ENCODE data around the gene ATP6V1C2.
"Not testable (repeated sequence)": the region's sequence is repeated elsewhere in the genome, so short reads cannot be mapped to it uniquely, and the experiment has no call there.

ATP6V1C2 gene

DNA sequence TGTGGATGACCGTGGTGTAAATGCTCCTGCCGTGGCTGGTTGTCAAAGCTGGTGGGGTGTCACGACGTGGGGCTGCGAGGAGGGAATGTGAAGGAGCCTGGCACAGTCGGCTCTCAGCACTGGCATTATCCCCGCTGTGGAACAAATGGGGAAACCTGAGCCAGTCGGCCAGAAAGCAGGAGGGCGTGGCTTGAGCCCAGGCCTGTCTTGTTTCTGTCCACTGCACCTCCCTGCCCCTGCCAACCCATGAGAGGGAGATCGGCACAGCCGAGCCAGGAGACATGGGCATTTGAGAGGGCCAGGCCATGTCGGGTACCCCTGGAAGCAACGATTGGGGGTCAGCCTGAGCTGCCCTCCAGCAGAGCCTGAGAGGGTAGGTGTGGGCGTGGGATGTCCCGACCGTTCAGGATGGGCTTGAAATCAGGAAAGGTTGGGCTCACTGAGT, 46.7 kb downstream of the ATP6V1C2 start:
- no peak for DNase-seq (ENCODE audit: low read depth in 3 of 3)

DNA sequence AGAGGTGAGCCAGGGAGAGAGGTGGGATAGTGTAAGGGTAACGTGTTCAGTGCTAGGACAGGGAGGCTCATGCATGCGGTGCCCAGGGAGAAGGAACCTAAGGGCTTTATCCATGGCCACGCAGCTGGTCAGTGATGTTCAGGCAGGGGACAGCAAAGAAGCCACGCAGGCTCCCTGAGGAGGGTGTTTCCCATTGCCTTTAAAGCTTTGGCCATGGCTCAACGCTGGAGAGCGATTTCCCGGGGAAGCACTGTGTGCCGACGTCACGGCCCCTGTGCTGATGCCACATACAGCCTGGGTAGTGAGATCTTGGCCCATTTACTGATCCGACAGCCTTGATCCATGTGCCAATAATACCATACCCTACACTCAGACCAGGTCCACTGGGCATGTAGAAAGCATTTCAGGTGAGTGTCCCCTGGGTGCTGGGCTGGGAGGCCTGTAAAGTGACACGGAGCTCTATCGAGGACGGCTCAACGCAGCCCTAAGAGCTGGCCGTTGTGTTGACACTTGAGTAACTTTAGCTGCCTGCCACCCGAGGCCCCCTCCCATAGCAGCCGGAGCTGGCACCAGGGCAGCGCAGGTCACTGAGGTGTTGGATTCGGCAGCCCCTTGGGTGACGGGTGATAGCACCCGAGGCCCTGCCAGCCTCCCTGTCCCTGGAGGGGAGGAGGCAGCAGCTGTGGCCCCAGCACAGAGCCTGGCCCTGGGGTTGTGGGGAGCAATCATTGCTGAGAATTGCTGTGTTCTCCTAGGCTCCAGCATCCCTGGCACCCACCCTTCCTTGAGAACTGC, 49.7 kb downstream of the ATP6V1C2 start:
- no peak for DNase-seq (ENCODE audit: low read depth in 3 of 3)

DNA sequence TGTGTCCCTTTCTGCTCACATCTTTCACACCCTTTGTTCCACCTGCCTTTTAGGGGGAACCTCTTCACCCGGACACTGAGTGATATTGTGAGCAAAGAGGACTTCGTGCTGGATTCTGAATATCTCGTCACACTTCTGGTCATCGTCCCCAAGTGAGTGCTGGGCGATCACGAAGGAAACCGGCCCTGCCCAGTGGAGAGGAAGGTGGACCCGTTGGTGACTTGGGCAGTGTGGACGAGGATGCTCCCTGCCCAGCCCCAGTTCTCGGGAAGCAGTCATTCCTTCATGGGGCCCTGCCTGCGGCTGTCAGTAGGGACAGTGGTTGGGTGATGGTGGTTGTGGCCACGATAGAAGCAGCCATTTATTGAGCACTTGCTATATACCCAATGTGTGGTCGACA, 50.4 kb downstream of the ATP6V1C2 start:
- no peak for DNase-seq (ENCODE audit: low read depth in 3 of 3)

DNA sequence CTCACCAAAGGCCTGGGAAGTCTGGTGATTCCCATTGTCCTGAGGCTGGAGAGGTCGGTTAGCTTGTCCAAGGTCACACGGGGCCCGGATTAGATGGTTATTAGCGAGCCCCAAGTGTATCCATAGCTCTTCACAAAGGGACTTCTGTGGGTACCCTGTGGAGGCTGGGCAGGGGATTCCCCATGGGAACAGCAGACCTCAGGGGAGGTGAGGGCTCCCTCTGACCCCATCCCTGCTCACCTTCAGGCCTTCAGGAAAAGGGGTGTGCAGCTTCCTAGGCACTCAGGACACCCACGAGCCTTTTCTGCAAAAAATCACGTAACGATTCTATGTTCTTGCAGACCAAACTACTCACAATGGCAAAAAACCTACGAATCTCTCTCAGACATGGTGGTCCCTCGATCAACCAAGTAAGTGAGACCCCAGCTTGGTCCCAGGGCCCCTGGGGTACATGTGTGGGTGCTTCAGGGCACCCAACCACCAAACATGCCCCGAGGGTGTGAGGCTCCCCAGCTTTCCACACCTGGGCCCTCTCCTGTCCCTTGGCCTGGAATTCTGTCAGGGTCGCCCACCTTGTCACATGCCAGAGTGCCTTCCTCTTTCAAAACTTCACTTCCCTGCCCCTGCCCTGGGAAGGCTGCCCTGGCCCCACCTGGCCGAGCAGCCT, 50.9 kb downstream of the ATP6V1C2 start:
- no peak for DNase-seq (ENCODE audit: low read depth in 3 of 3)

DNA sequence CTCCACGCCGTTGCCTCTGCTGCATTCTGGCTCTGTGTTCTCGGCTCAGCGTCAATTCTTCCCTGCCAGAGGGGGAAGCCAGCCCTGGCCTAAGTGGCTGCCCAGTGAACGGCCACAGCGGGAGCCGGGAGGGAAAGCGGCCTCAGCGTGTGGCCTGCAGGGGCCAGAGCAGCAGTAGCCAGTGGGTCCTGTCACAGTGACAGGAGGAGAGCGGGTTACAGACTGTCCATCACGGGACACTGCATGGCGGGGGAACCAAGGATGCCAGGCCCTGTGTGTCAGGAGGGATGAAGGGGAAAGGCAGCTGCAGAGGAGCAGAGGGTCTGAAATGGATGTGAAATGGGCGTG, 51.4 kb downstream of the ATP6V1C2 start:
- DNase-seq (ENCODE audit: low read depth in 3 of 3) = no peak

DNA sequence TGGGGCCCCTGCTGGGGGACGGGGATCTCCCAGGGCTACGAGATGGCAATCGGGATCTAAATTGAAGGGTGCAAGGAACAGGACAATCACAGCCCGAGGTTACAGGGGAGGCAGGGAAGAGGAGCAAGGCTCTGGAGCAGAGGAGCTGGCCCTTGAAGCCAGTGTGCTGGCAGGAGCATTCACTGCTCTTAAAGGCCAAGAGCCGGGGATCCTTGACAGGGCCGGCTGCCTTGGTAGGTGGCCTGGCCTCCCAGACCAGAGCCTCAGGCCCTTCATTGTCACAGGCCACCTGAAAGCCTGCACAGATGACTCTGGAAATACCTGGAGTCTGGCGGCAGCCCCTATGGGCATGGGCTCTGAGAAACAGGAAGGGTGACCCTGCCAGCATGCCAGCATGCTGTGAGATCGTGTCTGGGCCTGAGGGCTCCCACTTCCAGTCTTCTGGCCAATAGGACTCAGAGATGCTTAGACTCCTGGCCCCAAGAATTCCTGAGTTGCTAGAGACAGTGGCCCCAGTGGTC, 52.5 kb downstream of the ATP6V1C2 start:
- no peak for DNase-seq (ENCODE audit: low read depth in 3 of 3)

DNA sequence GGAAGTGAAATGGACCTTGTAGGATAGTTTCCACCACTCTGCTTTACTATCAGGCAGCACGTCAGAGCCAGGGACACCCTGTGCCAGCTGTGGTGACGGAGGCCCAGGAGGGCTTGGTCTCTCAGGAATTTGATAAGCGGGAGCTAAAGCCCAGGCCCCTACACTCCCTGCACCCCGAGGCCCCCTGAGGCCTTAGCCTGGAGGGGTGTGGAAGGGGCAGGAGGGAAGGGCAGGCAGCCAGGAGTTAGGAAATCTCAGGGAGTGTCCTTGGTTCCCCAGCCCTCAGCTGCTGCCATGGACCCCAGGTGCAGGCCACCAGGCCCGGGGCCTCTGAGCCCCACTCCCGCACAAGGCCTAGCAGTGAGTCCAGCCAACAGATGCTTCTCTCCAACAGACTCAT, 53.0 kb downstream of the ATP6V1C2 start:
- DNase-seq (ENCODE audit: low read depth in 3 of 3) = no peak

DNA sequence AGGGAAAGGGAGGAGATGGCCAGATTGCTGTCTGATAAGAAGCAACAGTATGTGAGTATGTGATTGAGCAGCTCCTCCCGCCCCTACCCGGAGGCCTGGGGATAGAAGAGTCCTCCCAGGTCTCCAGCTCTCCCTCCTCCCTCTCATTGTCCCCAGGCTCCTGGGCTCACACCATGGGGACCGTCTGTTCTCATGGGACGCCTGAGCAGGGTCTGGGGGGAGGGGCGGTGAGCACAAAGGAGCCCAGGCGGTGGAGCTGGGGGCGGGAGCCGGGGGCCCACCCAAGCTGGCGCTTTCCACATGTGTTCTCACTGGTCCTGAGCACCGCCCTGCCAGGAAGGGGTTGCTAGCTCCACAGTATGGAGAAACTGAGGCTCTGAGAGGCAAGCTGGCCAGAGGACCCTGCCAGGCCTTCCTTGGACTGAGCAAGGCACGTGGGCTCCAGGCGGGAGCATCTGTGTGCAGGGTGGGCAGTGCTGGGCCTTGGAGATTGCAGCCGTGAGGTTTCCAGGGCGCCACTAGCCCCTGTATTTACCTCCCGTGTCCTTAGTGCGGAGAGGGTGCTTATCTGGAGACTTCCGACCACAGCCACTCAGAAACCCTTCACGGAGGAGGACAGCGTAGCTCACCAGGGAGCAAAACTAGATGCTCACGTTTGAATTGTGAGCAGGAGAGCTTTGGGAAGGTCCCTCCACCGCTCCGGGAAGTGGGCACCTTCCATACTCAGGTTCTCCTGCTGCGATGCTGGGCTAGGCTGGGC, 53.8 kb downstream of the ATP6V1C2 start:
- DNase-seq (ENCODE audit: low read depth in 3 of 3) = no peak

DNA sequence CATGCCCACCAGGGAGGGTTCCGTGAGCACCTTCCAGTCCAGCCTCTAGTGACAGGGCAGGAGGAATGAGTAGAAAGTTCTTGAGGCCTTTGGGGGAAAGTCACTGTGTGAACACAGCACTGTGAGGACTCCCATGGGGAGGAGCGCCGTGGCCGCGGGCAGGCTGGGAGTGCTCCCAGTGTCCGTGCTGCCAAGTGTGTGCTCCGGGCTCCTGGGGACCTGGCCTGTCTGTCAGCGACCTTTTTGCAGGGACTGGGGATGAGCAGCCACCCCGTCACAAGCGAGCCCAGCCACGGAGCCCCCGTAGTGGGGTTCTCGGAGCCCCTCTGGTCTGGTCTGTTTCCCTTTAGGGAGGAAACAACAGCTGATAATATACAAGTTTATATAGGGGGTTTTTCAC, 54.4 kb downstream of the ATP6V1C2 start:
- DNase-seq (ENCODE audit: low read depth in 3 of 3) = no peak

DNA sequence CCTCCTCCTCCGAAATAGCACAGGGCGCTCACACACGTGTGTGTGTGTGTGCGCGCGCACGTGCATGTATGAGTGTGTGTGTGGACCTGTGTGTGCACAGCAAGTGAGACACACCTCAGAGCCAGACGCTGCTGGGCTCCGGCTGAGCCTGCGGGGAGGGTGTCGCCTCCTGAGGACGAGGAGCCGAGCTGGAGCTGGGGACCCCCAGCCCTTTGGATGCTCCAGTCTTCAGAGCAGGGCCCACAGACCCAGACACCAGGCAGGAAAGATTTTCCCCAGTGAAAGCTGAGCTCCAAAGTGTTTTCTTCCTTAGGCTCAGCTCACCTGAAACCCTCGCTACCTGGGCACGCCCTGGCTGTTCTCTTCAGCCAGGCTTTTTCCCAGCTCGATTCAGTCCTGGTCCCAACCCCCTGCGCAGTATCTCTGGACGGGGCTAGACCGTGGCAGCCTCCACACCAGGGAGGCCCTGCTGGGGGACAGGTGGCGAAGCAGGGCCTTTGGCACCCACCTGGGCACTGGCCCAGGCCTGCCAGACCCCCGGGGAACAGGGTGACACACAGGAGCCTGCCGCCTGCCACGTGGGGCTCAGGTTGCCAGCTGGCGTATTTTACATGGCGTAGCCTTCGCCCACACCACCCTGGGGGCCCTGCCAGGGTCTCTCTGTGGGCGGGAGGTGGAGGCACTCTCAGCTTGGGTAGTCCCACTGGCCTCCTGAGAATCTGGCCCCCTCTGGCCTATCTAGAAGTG, 55.0 kb downstream of the ATP6V1C2 start:
- no peak for DNase-seq (ENCODE audit: low read depth in 3 of 3)

DNA sequence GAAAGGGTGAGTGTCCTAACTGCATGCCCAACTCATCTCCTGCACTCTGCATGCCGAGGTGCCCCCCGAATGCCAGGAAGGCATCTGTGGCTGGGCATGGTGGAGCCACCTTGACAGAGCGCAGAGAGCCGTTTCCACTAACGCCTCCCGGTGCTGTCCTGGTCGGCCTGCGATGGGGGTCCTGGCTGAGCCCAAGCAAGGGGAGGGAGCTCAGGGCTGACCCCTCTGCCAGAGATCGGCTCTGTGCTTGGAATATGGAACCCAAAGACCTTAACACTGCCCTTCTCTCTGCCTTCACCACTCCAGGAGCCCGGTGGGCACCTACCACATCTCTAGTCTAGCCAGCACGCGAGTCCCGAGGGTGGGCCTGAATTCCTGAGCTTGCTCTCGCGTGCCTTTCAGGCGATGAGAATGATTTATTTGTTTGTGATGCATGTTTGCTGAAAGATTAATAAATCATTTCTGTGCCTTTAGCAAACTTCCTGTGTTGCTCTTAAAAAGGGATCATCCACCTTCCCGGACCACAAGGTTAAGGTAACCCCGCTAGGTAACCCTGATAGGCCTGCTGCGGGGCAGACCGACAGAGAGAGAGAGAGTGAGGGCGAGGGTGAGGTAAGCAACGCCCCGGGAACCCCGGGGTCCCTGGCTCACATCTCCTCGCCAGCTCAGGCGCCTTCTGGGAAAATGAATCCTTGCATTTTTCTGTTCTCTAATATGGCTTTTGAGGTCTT, 55.8 kb downstream of the ATP6V1C2 start:
- no peak for DNase-seq (ENCODE audit: low read depth in 3 of 3)

DNA sequence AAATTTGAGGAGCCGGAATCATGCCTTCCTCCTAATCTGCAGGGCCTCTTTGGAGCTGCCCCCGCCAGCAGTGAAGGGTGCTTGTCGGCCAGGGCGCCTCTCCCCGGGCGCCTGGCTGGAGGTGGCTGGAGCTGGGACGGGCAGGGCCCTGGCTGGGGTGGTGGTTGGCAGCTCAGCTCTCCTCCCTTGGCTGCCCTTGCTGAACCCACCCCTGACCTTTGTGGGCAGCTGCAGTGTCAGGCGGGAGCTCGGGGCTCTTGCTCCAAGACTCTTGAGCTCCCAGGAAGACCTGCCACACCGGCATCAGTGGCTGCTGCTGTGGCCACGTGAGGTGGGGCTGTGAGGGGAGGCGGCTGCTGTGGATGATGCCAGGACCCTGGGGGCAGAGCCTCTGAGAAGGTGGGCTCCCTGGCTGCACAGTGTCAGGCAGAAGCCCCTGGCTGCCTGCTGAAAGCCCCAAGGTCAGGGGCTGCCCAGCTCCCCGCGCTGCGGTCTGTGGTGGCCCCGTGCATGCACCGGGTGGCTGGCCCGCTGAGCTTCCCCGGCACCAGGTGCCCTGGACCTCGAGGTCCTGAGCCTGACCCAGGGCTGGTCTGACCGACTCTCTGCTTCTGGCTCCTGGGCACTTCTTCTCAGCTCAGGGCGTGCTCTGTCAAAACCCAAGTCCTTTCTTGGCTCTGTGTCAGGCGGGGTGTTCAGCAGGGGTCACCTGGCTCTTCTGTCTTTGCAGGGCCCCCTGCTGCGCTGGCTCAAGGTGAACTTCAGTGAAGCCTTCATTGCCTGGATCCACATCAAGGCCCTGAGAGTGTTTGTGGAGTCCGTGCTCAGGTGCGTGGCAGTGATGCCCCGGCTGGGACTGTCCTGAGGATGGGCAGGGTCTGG, 56.7 kb downstream of the ATP6V1C2 start:
- no peak for DNase-seq (ENCODE audit: low read depth in 3 of 3)

DNA sequence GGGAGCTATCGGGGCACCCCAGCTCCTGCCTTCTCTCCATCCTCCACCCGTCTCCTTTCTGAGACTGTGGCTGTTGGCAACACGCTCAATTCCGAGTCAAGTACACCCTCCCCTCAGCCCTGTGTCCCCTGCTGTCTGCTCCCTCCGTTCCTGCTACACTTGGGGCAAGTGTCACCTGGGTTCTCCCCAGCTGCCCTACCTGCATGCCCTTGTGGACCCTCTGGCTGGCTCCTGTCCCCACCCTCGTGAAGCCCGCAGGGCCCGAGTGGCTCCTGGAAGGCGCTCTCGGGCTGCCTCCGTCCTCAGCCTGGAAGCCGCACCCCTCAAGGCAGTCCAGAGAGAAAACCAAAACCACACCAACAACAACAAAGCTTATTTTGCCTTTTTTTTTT, 57.3 kb downstream of the ATP6V1C2 start:
- DNase-seq (ENCODE audit: low read depth in 3 of 3) = no peak

DNA sequence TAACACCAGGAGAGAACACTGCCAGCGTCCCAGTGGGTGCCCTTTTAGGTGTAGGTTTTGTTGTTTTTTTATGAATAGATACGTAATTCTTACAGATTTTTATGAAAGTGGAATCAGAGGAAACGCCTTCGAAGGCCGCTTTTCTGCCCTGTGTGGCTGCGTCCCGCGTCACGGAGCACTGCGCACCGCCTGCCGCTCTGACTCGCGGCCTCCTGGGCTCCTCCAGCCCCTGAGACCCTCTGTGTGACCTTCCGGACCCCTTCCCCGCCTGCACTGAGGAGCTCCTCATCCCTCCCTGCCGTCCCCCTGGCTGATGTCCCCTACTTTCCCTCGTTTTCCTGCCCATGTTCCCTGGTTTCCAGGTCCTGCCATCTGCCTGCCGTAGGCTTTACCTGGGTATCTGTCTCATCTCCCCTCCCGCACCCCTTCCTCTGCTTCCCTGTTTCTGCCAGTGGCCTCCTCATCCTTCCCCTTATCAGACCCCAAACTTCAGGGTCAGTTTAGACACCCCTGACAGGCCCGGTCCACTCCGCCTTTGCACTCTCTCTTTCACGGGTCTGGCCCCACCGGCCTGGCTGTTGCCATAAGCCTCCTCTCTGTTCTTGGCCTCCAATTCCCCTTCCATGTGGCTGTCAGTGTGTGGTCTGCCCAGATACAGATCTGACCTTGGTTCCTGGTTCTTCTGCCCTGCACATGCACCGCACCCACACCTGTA, 58.5 kb downstream of the ATP6V1C2 start:
- DNase-seq (ENCODE audit: low read depth in 3 of 3) = no peak

DNA sequence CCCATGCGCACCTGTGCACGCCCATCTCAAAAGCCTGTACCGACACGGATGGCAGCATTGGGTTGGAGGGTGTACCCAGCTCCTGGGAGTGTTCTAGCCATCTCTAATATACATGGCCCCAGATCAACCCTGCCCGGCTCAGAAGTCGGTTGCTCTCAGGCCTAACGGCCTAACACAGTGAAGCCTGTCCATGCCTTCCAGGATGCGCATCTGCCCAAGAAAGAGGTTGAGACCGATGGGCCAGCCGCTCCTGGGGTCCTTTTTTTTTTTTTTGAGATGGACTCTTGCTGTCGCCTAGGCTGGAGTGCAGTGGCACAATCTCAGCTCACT, 59.0 kb downstream of the ATP6V1C2 start:
- DNase-seq (ENCODE audit: low read depth in 3 of 3) = no peak

DNA sequence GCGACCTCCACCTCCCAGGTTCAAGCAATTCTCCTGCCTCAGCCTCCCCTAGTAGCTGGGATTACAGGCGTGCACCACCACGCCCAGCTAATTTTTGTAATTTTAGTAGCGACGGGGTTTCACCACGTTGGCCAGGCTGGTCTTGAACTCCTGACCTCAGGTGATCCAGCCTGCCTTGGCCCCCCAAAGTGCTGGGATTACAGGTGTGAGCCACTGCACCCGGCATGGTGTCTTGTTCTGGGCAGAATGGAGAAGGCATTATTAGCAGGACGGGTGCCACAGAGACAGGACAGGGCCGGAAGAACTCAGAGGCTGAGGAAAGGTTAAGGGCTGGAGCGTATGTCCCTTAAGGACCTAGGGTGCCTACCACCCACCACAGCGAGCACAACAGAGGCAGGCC, 59.4 kb downstream of the ATP6V1C2 start:
- not testable (repeated sequence) for DNase-seq (ENCODE audit: low read depth in 3 of 3)

DNA sequence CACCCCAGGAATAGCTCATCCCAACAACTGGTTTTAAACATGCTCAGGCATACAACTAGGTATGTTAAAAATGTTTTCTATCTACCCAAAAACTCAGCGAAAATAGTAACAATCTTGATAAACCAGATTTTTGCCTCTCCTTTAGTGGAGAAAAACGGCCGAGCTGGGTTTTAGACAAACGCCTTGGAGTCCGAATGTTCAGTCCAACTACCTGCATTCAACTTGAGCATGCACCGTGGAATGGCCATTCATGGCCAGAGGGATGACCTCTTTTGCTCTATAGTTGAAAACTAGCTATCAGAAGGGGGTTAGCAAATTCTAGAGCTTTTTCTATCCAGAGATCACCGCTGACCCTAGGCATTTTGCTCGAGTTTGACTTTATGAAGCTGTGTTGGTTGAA, 60.3 kb downstream of the ATP6V1C2 start:
- no peak for DNase-seq (ENCODE audit: low read depth in 3 of 3)

DNA sequence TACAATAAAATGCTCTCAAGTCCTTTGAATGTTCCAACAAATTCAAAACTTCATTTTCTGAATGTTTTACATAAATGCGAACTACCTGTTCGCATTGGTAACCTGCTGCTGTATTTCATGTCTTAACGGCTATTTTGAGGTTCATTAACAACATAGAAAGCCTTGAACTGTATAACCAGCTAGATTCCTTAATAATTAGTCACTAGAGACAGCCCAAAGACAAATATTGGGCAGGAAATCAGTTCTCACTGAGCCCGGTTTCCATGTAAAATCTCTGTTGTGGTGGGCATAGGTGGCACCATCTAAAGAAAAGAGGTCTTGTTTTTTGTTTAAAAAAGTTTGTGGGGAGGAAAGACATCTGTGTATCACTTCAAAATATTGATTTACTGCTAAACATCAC, 62.0 kb downstream of the ATP6V1C2 start:
- DNase-seq (ENCODE audit: low read depth in 3 of 3) = no peak

DNA sequence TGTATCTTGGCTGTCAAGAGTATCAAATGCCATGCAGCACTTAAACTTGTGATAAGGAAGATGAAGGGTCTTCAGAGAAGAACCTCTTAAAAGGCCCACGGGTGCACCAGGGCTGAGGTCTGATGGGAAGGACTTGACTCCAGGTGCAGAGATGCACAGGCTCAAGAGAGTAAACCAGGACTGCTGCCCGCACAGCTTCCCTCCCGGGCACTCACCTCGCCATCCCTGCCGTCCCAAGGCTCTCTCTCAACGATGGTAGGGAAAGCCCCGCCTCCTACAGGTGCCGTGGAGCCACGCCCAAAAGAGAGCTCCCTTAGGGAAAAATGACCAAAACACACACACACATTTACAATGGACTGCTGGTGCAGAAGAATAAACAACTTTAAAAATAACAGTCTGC, 63.3 kb downstream of the ATP6V1C2 start:
- DNase-seq (ENCODE audit: low read depth in 3 of 3) = no peak

DNA sequence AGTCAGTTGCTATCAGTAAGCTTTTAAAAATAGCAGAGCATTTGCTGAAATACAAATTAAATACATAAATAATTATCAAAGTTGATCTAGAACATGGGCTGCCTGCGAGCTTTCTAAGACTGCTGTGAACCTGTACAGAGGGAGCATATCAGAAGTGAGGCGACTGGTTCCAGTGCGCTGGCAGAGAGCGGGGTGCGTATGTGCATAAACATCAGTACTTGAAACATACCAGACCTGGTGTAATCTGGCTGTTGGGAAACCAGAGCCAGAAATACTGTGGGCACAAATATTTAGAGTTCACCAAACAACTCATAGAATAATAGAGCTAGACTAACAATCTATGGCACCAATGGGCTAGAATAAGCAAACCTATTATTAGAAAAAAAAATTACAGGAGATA, 63.8 kb downstream of the ATP6V1C2 start:
- no peak for DNase-seq (ENCODE audit: low read depth in 3 of 3)

Measured in stimulated activated CD4-positive, alpha-beta T cell treated with anti-CD3 and anti-CD28 coated beads, TNF-alpha, amount 100 ng/mL, for 4 hours (primary cell).